ENCODE results near the gene ARHGEF40.

GRCh38 chr14:21041676-21042433, 28.2 kb upstream of the ARHGEF40 start, which contains the start of gene RNASE7:
- TF ChIP-seq CTCF (IDR thresholded peaks at IDR 0.05; ENCODE audit: low read depth, low read length, poor library complexity, severe bottlenecking) (no peak), EZH2phosphoT487 (IDR thresholded peaks at IDR 0.05; ENCODE audit: borderline replicate concordance, low read length) (no peak)
